OCI-M2 (cell line): Measurements from ENCODE around the gene RNF149.
"Not testable (repeated sequence)": the region's sequence is repeated elsewhere in the genome, so short reads cannot be mapped to it uniquely, and the experiment has no call there.

Experiments
- DNase-seq: peaks from one replicate; lab custom pipeline; 2025; ENCODE audit not compliant: unreplicated experiment; lab: John Stamatoyannopoulos, UW

Gene RNF149

DNA sequence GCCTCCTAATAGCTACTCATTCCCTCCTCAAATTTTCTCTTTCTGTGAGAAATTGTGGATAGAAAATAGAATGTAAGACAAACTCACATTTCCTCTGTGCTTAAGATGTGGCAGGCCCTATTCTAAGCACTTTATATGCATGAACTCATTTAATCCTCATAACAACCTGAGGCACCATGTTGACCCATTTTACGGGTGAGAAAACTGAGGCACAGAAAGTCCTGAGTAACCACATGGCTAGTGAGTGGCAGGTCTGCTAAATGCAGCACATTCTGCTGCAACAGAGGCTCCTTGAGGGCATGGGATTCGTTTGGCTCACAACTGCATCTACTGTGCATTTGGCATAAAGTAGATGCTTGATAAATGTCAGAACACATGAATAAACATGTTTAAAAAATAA is 22.7 kb upstream of the RNF149 start:
- no peak for DNase-seq

- DNase-seq: no peak
These were observed 21.9 kb upstream of the RNF149 start for GRCh38 chr2:101330253-101330933.

GRCh38 chr2:101329026-101329425 is 20.5 kb upstream of the RNF149 start:
- DNase-seq: no peak

DNA sequence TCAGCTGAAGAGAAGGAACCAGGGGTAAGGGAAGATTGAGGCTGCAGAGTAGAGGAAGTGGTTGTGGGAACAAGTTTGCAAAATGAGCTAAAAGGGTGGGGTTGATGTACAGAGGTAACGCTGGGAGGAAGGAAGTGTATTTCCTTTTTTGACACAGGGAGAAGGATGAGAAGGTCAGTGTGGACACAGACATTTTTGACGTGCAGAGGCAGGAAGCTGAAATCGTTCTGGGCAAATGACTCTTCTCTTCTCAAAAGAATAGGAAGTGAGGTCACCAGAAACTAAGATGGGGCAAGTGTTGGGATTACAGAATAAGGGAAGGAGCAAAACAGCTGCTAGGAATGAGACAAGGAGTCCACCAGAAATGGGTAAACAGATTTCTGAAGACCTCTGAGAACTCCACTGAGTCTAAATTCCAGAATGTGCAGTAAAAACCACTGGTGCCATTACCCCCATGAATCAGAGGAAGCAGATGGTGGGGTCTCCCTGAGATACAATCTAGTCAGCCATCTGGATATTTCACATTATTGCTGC is 20.0 kb upstream of the RNF149 start:
- no peak for DNase-seq

DNA sequence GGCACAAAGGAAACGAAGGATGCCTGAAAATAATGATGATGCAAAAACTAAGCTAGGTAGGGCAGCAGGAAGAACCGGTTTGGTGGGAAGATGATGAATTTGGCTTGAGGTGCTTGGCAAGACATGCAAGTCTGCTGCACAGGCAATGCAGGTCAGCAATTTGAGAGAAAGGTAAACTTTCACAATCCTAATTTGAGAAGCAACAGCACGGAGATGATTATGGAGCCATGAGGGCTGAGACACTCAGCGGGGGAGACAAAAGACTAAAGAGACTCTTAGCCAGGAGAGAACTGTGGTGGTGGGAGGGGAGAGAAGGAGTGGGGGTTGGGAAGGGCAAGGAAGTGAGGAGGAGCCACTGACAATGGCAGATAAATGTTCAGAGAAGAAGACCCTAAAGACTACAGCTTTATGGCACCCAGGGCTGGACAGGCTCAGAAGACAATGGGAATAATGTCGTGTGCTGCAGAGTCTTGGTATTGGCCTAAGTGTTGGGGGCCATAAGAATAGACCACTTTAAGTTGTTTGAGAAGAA is 19.4 kb upstream of the RNF149 start:
- DNase-seq: no peak

- no peak for DNase-seq
These were observed 16.9 kb upstream of the RNF149 start for GRCh38 chr2:101325425-101325824.

DNA sequence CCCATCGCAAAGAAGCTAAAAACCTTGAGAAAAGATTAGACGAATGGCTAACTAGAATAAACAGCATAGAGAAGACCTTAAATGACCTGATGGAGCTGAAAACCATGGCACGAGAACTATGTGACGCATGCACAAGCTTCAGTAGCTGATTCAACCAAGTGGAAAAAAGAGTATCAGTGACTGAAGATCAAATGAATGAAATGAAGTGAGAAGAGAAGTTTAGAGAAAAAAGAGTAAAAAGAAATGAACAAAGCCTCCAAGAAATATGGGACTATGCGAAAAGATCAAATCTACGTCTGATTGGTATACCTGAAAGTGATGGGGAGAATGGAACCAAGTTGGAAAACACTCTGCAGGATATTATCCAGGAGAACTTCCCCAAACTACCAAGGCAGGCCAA is 8.1 kb upstream of the RNF149 start:
- not testable (repeated sequence) for DNase-seq

DNA sequence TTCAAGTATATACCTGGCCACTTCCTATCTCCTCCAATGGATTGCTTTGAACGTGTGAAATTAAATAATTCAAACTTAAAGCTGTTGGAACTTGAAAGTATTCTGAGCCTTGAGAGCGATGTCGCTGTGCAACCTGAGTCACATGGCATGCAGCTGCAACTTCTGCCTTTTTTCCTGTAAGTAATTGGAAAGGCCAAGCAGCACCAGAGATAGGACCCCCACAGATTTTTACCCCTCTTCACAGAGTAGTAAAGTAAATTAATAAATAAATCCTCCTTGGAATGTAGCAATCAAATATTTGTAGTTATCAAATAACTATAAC is 3.2 kb upstream of the RNF149 start:
- no peak for DNase-seq

GRCh38 chr2:101310834-101311695 is 2.6 kb upstream of the RNF149 start:
- DNase-seq: no peak

- DNase-seq: no peak
These were observed 1.8 kb upstream of the RNF149 start for GRCh38 chr2:101310090-101310833.

DNA sequence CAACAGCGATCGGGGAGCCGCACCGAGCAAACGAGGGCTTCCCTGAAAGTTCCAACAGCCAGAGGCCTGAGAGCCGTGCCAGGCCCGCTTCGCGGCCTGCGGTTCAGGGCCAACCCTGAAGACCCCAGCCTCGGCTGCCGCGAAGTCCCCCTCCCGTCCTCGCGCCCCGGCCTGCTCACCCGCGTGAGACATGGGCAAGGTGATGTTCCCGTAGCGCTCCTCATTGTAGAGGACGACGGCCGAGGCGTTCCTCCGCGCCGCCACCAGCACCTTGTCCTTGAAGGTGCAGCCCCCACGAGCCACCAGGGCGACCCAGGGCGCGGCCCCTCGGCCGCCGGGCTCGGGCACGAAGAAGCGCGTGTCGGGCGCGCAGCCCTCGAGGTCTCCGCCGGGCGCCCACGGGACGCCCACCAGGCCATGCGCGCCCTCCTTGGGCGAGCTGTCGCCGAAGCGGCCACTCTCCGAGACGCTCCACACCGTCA is 510 bp downstream of the RNF149 start:
- no peak for DNase-seq

DNA sequence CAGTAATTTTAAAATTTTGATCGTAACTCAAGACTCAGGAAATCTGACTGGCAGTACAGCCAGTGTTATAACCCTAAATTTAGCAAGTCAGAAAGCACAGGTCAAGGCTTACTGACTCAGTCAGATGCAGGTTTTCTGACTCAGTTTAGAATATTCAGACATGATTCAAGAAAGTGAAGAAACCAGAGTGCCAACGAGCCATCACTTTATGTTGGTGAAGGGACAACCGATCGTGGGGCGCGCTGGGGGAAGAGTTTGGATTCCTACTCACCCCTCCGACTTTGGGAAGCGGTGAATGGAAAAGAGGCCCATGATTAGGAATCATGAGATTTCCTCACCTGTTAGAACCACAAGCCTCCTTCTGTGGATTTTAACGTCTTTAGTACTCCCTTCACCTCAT is 998 bp downstream of the RNF149 start:
- DNase-seq: no peak

DNA sequence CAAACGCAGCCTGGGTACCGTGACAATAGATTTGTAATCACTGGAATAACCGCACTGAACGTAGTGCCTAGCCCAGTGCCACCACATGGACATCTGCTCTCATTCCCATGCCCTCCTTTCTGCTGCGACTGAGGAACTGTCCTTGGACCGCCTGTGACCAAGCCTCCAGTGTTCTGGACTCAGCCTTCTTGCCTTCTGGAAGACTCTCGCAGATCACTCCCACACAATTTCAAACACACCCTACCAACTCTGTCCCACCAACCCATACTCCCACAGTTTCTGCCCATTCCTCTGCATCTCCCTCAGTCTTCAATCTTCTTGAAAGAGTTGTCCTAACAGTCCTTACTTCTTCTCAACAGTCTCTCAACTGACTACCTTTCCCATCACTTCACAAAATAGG is 2.1 kb downstream of the RNF149 start:
- no peak for DNase-seq

- DNase-seq: no peak
These were observed 2.9 kb downstream of the RNF149 start for GRCh38 chr2:101305492-101306078.

DNA sequence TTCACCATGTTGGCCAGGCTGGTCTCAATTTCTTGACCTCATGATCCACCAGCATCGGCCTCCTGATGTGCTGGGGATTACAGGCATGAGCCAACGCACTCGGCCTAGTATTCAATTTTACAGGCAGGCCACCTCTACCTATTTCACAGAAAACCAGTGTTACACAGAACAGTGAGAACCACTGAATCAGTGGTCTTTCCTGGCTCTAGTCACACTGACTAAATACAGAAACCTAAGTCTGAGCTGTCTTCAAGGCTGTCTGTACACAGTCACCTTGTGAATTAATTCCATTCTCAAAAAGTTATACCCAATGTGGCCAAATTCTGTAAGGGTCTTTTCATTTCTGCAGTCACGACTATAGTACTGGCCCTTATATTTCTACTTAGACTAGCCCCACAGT is 3.5 kb downstream of the RNF149 start:
- DNase-seq: no peak

GRCh38 chr2:101303688-101304087 is 4.8 kb downstream of the RNF149 start:
- no peak for DNase-seq

DNA sequence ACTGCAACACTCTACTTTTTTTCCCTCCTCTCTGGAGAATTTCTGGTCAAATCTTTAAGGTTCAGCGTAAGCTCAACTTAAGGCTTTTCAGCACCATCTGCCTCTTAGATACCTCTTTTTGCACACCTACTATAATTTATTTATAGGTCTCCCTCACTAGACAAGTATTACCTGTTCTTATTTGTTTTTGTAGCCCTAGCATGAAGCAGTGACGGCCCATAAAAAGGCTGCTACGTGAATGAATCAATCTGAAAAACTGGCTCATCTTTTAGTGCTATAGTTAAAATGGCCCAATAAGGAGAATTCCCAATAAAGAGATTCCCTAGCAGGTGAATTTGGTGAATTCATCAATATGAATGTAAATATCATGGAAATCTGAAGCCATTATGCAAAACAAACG is 6.5 kb downstream of the RNF149 start:
- no peak for DNase-seq

DNA sequence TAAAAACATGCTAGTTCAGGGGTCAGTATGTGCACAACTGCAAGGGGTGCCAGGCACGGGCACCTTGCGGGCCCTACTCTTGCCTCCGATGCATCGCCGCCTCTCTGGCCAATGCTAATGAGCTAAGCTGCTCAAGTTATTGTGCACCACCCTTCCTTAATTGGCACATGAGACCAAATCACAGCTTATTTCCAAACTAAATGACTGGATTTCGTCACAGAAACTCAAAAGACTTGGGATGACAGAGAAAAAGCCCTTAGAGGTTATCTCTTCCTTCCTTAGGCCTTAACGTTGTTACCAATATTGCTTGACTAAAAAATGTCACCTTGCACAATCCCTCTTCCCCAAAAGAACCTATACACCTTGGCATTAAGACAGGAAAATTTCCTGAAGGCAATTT is 7.7 kb downstream of the RNF149 start:
- DNase-seq: no peak

- DNase-seq: no peak
These were observed 8.3 kb downstream of the RNF149 start for GRCh38 chr2:101300164-101300563.

DNA sequence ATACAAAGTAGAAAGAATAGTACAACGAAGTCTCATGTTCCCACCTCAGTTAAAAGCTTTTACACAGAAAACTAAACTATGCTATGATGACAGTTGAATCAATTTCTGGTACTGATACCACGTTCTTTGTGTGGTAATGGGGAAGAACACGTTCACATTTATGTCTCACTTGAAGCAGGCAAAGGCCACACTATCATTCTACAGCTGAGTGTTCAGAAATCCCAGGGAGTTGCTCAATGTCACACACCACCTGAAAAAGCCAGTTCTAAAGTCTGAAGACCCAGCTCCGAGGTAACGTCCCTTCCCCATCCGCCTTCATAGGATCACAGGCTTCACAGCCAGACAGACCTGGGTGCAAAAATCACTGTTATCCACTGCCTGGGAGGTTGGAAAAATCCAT is 8.9 kb downstream of the RNF149 start:
- DNase-seq: no peak

DNA sequence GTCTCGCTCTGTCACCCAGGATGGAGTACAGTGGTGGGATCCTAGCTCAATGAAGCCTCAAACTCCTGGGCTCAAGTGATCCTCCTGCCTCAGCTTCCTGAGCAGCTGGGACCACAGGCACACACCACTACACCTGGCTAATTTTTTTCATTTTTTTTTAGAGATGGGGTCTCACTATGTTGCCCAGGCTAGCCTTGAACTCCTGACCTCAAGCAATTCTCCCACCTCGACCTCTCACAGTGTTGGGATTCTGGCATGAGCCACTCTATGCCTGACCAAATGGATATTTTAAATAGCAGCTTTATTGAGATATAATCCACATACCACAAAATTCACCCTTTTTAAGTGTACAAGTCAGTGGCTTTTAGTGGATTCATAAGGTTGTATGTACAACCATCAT is 11.1 kb downstream of the RNF149 start:
- no peak for DNase-seq
